ENCODE measurements around the gene MFSD8. TPM values are rescaled to one million over a fixed set of nuclear protein-coding genes. Genes with fewer than 3 reads are reported as not detected.
"Not testable (repeated sequence)": the region's sequence is repeated elsewhere in the genome, so short reads cannot be mapped to it uniquely, and the experiment has no call there.

Gene MFSD8
- total and polyA plus RNA-seq, 3 donors from 2014 or later = 13.6 to 27.2 (median 24.3) TPM

DNA sequence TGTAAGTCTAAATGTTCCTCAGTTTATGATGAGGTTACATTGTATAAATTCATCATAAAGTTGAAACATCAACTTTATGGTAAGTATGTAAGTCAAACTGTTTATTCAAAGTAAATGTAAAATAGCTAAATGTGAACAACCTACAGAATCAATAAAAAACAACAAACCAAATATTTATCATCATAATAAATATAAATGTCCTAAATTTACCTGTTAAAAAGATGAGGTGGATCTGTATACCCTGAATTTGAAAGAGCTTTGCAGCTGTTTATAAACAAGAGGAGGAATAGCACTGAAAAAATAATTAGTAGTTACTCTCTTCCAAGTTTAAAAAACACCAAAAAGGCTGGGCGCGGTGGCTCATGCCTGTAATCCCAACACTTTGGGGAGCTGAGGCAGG lies 14.0 kb upstream of the MFSD8 start:
- DNase-seq = no peak

DNA sequence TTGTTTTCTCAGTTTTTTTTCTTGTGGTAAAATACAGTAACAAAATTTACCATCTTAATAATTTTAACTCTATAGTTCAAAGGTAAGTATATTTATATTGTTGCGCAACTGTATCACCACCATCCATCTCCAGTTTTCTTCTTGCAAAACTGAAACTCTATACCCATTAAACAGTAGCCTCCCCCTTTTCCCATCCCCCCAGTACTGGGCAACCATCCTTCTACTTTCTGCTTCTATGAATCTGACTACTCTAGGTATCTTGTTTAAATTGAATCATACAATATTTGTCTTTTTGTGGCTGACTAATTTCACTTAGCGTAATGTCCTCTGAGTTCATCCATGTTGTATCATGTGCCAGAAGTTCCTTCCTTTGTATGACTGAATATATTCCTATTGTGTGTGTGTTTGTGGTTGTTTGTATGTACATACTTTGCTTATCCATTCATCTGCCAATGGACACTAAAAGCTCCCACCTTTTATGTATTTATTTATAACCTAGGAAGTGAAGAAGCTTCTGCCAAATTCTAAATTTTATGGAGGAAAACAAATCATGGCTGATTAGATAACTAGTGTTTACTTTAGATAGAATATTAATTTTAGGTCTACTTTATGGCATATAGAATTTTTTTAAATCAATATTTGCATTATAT lies 10.3 kb upstream of the MFSD8 start:
- no peaks in the 10 kb centered on the region for H3K4me1 ChIP-seq
- H3K27me3 ChIP-seq = no peaks in the 10 kb centered on the region
- TF ChIP-seq, protein P1, sequence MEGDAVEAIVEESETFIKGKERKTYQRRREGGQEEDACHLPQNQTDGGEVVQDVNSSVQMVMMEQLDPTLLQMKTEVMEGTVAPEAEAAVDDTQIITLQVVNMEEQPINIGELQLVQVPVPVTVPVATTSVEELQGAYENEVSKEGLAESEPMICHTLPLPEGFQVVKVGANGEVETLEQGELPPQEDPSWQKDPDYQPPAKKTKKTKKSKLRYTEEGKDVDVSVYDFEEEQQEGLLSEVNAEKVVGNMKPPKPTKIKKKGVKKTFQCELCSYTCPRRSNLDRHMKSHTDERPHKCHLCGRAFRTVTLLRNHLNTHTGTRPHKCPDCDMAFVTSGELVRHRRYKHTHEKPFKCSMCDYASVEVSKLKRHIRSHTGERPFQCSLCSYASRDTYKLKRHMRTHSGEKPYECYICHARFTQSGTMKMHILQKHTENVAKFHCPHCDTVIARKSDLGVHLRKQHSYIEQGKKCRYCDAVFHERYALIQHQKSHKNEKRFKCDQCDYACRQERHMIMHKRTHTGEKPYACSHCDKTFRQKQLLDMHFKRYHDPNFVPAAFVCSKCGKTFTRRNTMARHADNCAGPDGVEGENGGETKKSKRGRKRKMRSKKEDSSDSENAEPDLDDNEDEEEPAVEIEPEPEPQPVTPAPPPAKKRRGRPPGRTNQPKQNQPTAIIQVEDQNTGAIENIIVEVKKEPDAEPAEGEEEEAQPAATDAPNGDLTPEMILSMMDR (IDR thresholded peaks at IDR 0.05) = no peak
- no peak for TF ChIP-seq POLR2A (IDR thresholded peaks at IDR 0.05)
- intact Hi-C loops (cut with DNase I; ENCODE audit: low total_unique reads) = no loop called here
- no peaks in the 10 kb centered on the region for H3K36me3 ChIP-seq (ENCODE audit: low read depth, missing control alignments)
- no peak for DNase-seq
- no peaks in the 10 kb centered on the region for H3K9me3 ChIP-seq
- no peak overlapping the region for H3K4me3 ChIP-seq
- WGBS, 2 donors = 98% methylated on average over 2 of the region's 2 CpGs
- no peak overlapping the region for H3K27ac ChIP-seq

More for the DNA sequence above, 14.0 kb upstream of the MFSD8 start:
- 84 to 97% methylated on average over 2 of the region's 2 CpGs for WGBS, 2 donors
- no peak overlapping the region for H3K4me3 ChIP-seq
- H3K9me3 ChIP-seq = no peaks in the 10 kb centered on the region
- no peaks in the 10 kb centered on the region for H3K4me1 ChIP-seq
- H3K27ac ChIP-seq = no peak overlapping the region
- H3K36me3 ChIP-seq (ENCODE audit: low read depth, missing control alignments) = no peaks in the 10 kb centered on the region
- TF ChIP-seq POLR2A (IDR thresholded peaks at IDR 0.05) = no peak
- TF ChIP-seq, protein P1 (IDR thresholded peaks at IDR 0.05) = no peak
- intact Hi-C loops (cut with DNase I; ENCODE audit: low total_unique reads) = no loop called here
- no peaks in the 10 kb centered on the region for H3K27me3 ChIP-seq

DNA sequence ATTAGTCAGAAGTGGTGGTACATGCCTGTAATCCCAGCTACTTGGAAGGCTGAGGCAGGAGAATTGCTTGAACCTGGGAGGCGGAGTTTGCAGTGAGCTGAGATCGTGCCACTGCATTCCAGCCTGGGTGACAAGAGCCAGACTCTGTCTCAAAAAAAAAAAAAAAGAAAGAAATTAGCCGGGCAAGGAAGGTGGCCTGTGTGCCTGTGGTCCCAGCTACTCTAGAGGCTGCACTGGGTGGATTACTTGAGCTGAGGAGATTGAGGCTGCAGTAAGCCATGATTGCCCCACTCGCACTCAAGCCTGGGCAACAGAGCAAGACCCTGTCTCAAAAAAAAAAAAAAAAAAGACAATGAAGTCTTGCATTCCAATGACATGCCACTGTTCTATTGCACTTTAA lies 6.0 kb upstream of the MFSD8 start:
- DNase-seq; H3K27me3 ChIP-seq; H3K4me3 ChIP-seq; H3K9me3 ChIP-seq; intact Hi-C loops (cut with DNase I; ENCODE audit: low total_unique reads); H3K36me3 ChIP-seq (ENCODE audit: low read depth, missing control alignments); H3K27ac ChIP-seq; H3K4me1 ChIP-seq: not testable (repeated sequence)
- 79 to 88% methylated on average over 4 of the region's 4 CpGs for WGBS, 2 donors

DNA sequence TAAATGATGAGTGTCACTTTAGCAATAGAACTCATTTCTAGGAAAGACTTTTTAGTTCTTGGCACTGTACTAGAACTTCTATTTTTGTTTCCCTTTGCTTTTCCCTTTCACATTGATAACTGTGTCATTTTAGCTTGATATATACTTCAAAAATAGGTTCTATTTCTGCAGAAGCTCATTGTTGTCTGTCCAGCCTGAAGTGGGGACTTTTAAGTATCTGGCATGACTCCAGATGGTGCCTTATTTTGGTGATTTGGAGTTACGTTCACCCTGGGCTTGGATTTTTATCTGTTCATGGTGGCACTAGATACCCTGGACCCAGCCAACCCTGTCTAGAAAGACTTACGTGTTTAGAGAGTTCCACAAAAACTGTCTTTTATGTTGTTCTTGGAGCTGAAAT lies 3.6 kb upstream of the MFSD8 start:
- 44 to 52% methylated on average over 2 of the region's 2 CpGs for WGBS, 2 donors
- TF ChIP-seq, protein P1 (IDR thresholded peaks at IDR 0.05) = no peak
- TF ChIP-seq POLR2A (IDR thresholded peaks at IDR 0.05) = no peak
- Histone ChIP-seq H3K36me3 (ENCODE audit: low read depth, missing control alignments) (no peaks in the 10 kb centered on the region), H3K27me3 (no peaks in the 10 kb centered on the region), H3K9me3 (no peaks in the 10 kb centered on the region), H3K4me1 (no peaks in the 10 kb centered on the region), H3K27ac (no peak overlapping the region), H3K4me3 (no peak overlapping the region)
- DNase-seq = no peak
- intact Hi-C loops (cut with DNase I; ENCODE audit: low total_unique reads) = no loop called here

DNA sequence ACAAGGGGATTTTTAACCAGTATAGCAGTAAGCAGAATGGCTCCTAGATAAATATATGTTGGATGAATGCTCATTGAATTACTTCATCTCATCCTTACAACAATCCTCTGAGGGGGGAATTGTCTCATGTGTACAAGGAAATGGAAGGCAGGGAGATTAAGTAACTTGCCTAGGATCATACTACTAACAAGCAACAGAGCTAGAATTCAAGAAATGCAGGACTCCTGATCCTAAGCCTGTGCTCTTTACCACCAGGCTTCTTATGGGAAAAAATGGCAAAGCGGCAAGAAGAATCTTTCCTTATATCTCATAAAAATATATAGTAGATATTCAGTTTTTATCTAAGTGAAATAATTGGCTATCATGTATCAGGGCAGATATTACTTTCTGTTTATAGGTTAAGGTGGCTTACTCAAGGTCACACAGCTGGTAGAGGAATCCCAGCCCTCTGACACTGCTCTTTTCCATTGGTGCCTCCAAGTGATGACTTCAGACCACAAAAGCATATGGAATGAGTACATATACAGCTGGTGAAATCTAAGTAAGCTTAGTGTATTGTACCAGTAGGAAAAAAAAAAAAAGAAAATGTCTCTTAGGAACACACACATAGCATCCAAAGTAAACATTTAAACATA lies 2.3 kb upstream of the MFSD8 start:
- DNase-seq = no peak
- 76 to 92% methylated on average over 1 of the region's 1 CpG for WGBS, 2 donors
- Histone ChIP-seq H3K4me3 (no peak overlapping the region), H3K27ac (no peak overlapping the region), H3K4me1 (no peaks in the 10 kb centered on the region), H3K36me3 (ENCODE audit: low read depth, missing control alignments) (no peaks in the 10 kb centered on the region), H3K9me3 (no peaks in the 10 kb centered on the region), H3K27me3 (no peaks in the 10 kb centered on the region)
- no peak for TF ChIP-seq POLR2A (IDR thresholded peaks at IDR 0.05)
- TF ChIP-seq, protein P1 (IDR thresholded peaks at IDR 0.05) = no peak
- intact Hi-C loops (cut with DNase I; ENCODE audit: low total_unique reads) = no loop called here

All from testis (tissue), 3 donors.